GM19238 (cell line): Measurements from ENCODE around the gene VSIR.

Experiments
- DNase-seq: peaks from one replicate; pipeline ENCODE4 v3.0.0; 2011; ENCODE audit warnings: low spot score; ENCODE audit not compliant: insufficient read length

VSIR gene

DNA sequence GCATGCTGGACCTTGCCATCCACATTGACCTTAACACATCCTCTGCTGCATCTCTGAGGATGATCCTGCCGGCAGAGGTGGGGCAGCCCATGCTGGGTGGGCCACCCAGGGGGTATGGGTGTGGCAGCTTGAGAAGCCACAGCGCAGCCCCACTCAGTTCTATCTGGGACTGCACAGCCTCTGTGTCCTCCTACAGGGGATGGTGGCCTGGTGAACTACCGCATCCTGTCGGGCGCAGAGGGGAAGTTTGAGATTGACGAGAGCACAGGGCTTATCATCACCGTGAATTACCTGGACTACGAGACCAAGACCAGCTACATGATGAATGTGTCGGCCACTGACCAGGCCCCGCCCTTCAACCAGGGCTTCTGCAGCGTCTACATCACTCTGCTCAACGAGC lies 41.5 kb downstream of the VSIR start:
- DNase-seq = no peak

DNA sequence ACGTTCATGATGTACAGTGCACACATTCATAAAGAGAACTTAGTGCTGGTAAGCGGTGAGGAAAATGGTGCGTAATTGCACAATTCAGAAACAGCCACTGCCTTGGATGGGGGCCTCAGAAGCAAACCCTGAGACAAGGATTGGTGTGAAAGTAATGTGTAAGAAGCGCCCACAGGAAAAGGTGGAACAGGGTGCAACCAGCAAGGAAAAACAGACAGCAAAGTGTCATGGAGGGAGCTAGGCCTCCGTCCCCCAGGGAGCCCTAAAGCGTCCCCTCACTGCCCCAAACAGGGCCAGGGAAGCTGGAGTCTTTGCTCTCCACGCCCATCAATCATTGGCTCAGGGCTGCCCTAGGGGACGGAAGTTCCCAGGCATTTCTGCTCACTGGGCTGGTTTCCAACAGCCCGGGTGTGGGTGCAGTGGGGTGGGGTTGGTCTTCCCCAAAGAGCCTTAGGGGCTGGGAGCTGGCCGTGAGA lies 44.1 kb downstream of the VSIR start:
- DNase-seq = no peak

DNA sequence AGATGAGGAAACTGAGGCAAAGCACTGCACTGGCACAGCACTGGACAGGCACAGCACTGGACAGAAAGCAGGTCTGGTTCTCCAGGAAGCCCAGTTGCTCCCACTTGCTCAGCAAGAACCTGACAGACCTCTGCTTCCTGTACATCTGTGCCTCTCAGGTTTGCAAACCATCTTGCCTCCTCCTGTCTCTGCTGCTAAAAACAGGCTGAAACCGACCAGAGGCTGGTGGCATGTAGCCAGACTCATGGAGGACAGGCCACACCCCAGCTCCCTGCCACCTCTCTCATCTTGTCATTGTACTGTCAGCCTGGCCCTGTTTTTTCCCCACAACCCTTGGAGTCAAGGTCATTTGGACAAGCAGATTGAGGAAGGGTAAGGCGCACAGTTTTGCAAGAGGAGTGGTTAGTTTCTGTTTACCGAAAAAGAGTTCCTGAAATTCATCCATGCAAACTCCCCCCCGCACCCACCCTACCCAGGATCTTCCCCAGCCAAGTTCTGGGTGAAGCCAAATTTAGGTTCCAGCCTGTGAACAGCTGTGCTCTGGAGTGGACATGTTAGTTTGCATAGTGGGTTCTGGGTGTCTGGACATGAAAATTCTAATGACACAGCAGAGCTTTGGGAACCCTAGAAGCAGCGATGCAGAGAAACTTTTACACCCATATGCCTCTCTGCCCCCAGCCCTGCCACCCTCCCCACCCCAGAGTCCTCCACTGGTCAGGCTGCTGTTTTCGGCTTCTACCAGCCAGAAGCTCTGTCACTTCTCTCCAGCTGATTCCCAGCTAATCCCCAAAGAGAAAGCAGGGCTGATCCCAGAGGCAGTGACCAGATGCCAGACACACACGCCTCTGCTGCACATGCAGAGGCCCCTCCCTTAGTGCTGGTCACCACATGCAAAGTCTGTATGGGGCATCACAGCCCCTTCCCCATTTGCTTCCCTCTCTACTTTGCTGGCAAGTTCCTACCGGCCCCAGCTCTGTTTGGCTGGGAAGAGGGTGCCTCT lies 45.3 kb downstream of the VSIR start:
- DNase-seq = peak; percentile 76

DNA sequence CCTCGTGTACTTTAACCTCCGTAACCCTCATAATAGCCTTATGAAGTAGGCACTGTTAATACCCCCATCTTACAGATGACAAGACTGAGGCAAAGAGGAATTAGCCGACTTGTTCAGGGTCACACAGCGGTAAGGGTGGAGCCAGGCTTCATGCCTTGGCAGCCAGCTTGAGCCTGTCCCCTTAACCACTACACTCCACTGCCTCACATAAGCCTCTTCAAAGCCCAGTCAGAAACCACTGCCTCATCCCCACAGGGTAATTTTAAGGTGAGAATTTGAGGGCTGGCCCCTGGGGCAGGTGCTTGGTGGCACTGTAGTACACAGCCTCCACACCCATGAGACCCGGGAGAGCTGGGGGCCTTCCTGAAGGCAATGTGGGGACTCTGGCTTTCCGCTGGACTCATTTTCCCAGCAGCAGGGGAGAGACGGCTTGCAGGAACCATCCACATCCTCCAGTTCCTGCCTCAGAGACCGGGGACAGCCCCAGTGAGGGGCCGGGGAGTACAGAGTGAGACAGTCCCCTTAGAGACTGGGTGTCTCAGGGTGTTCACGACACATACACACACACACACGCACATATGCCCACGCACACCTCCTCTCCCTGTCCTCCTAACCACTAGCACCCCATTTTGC lies 46.1 kb downstream of the VSIR start:
- peak; percentile 58 for DNase-seq

DNA sequence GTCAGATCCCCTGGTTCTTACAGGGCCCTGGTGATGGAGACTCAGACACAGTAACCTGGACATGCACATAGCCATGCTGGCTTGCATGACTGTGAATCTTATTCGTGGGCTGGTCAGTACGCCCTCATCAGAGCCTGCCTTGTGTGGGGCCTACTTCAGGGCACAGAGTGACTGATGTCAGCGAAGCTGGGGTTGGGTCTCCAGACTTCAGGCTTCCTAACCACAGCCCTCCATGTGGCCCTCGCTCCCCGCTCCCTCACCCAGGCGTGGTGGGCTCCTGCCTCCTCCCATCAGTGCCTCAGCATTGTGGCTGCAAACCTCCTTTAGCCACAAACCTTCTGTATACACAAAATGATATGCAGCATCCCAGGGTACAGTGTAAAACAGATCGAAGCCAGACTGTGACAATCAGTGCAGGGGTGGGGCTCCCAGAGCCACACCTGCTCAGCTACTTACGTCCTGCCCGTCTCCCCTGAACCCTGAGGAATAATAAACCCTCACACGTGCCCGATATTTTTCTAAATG lies 46.7 kb downstream of the VSIR start:
- DNase-seq = no peak

DNA sequence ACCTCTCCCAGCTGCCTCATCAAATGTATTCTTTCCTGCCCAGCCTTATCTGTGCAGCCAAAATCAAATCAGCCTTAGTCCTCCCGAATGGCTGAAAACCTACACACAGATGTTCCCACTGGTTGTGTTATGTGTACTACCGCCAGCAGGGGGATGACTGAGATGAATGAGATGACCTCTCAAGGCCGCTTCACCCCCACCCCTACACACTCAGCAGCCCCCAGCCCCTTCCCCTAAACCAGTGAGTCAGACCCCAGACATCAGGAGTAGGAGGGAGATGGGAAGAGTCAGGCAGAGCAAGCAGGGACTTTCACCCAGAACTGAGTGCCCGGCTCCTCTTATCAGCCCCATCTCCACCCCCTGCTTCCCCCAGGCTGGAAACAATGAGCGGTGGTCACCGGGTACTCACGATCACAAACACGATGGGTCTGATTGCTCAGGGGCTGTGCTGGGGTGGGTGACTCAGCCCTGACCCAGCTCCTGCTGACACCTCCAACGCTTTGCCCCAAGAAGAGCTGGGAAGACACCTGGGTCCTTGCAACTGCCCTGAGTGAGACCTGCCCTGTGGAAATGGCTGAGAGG lies 47.2 kb downstream of the VSIR start:
- peak; percentile 45 for DNase-seq

DNA sequence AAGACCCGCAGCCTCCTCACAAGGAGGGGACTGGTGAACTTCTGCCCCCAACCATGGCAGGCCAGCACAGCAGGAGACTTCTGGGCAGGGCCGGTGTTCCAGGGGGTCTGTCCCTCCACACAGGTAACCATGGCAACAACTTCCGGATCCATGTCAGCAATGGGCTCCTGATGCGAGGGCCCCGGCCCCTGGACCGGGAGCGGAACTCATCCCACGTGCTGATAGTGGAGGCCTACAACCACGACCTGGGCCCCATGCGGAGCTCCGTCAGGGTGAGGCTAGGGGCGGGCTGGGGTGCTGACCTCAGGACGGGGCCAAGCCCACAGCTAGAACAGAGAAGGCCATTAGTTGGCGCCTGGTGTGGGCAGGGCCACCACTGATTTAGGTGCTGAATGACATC lies 48.1 kb downstream of the VSIR start:
- no peak for DNase-seq

DNA sequence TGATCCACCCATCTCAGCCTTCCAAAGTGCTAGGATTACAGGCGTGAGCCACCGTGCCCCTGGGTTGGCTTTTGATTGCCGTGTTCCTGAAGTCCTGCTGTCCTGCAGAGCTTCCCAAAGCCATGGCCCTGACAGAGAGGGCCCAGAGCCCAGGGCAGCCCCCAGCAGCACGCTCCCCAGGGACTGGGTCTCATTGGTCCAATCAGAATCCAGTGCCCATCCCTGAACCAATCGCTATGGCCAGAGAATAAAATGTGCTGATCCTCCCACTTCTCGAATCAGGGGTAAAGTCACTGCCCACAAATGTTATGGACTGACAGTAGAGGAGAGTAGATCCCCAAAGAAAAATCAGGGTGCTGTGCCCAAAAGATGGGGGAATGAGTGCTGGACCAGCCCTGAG lies 48.8 kb downstream of the VSIR start:
- DNase-seq = no peak

DNA sequence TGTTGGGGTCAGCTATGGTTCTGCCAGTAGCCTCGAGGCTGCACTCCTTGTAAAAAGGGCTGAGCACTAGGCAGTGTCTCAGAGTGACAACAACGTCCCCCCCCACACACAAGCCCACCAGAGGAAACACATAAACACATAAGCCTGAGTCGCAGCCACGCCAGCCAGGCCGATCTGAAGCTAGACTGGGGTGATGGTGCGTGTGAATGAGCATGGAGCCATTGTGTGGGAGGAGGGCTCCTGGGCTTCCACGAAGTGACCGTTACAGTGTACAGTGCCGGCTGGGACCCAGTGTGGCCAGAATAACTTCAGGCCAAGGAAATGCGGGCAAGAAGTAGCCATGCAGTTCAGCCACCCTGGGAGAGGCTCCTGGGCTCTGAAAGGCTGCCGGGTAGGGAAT lies 50.0 kb downstream of the VSIR start:
- DNase-seq = no peak

DNA sequence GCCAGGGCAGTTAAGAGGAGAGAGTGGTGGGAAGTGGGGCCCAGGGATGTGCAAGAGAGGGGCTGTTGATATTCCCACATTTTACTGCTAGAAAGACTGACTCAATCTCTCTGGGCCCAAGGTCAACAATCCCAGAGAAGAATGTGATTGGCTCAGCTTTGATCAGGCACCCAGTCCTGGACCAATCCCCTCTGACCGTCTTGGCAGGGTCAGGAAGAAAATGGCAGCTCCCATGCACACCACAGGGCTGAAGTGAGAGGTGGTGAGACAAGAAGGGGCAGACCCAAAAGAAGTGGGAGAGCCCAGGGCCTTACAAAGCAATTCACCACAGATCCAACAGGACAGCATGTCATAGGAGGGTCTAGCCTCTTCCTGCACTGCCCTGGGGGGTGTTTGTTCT lies 50.5 kb downstream of the VSIR start:
- DNase-seq = no peak

DNA sequence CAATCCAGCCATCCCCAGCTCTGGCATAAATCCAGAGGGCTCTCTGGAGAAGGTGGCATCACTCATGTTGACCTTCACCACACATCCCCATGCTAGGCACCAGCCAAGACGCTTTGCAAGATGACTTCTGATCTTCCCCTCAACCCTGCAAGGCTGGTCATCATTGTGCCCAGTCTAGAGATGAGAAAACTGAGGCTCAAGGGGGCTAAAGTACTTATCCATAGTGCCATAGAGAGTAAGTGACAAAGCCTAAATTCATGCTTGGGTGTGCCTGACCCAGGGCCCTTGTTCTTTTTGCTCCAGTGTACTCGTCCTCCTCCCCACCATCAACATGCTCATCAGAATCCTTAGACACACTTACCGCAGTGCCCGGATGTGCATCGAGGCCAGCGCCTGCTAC lies 52.0 kb downstream of the VSIR start:
- no peak for DNase-seq

DNA sequence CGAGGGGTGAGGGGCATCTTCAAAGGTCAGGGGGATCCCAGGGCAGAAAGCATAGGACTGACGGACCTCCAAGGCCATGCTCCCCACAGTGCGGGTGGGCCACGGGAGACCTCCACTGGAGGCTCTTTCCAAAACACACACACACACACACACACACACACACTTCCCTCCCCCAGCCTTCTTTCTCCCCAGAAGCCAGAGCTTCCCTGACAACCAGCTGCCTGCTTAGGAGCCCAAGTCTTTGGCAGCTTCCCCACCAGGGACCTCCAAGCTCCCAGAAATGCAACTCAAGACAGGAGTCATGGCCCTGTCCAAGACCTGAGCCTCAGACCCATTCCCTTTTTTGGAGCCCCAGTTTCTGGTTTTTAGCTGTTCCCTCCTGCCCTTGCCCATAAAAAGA lies 53.0 kb downstream of the VSIR start:
- no peak for DNase-seq

DNA sequence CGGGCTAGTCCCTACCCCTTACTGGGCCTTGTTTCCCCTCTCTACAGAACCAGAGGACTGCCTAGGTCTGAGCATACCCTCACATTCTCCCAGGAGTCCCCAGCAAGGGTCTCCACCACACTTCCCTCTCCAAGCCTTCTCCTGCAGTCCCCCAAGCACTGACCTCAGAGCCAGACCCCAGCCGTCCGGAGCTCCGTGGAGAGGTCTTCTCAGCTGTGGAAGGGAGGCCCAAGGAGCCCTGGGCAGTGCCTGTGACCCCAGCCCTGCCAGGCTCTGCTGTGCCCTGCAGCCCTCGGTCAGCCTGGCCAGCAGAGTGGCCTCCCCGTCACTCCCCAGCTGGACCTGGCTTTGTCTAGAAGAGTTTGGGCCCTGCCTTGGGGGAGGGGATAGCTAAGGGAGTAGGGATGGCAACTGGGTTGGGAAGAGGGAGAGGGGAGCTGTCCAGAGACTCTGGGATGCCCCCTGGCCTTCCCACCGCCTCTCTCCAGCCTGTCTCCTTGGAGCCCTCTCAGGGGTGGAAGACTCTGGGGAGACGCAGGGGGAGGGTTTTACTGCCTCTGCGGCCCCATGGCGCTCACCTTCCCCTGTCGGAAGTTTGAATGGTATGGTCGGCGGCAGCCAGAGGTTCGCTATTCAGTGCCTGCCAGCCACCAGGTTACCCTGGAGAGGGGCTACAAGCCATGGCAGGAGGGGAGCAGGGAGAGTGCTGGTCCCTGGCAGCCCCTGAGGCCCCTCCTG lies 53.7 kb downstream of the VSIR start, which contains the start of gene C10orf105:
C10orf105 (minus strand) TSS at position 315 of the 738 bp plus-strand sequence. CDS start 3,441 bp downstream, outside the sequence.
- no peak for DNase-seq

DNA sequence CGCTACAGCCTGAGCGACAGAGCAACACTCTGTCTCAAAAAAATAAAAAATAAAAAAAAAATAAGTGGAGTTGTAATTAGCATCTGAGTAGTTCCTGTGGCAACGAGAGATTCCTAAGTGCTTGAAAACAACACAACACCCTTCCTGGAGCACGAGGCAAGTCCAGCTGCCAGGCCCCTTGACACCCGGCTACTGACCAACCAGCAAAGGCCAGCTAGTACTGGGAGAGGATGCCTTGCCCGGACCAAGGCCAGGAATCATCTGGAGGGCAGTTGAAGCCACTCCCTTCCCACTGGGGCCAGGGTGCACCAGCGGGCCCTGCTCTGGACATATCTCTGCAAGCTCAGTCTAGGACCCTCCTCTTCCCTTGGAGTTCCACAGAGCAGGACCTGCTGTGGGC lies 54.3 kb downstream of the VSIR start:
- DNase-seq = no peak

DNA sequence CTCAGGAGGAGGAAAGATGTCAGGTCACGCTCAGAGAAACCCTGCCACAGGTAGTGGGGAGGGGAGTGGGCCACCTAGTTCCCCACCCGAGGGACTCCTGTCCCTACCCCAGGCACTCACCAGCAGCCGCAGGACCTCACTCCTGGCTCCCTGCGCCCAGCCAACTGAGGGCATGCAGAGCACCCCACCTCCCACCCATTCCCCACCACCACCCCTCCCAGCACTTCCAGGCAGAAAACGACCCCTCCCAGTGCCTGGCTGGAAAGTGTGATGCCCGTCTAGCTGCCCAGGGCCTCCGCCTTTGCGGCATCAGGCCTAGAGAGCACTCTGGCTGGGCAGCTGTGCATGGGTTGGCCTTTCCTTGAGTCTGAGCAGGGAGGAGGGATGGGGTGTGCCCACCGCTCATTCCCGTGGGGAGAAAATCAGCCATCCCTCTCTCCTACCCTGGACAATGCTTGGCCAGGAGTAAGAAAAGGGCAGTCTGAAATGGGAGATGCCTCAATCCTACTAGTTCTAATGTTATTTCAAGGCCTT lies 55.1 kb downstream of the VSIR start:
- no peak for DNase-seq

DNA sequence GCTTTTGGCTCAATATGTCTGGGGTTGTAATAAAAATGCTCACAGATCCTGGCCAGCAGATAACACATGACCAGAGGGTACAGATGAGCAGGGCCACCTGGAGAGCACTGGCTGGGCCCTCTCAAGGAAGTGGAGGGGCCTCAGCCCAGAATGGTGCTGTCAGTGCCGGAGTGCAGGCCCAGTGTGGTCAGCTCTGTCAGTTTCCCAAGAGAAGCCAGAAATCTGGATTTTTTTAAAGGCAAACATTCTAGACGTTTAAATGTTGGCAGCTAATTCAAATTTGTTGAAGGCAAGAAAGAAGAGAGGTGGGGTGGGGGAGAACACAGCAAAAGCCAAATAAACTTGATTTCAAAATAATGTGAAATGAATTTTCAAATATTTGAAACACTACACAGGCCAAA lies 55.8 kb downstream of the VSIR start:
- no peak for DNase-seq

DNA sequence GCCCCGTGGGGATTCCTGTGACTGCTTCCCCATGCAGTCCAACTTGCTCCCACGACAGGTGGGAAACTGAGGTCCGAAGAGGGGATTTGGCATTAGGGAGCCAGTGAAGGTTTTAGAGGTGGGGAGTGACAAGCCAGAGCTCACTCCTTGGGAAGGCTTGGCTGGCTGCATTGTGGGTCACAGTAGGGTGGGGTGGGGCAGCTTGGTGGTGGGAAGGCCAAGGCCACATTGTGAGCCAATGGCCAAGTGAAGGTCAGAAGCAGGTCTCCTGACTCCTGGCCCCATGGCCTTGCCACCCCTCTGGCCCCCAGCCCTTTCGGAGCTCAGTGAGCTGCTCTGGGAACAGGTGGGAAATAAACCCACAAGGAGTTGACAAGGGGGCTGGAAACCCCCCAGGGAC lies 56.3 kb downstream of the VSIR start:
- no peak for DNase-seq

DNA sequence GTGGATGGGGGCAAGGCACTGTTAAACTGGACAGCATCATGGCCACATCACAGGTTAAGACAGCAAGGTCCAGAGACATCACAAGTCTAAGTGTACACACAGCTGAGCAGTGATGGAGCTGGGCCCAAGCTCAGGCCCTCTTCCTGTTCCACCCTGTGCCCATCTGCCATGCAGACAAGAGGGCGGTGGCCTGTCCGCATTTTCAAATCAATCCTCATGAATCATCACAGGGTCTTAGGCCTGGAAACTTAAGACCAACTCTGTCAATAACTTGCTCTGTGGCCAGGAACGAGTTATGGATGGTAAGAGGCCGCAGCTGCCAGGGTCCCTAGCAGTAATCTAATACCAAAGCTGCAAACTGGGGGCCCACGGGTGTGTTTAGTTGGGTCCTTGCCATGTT lies 56.9 kb downstream of the VSIR start:
- no peak for DNase-seq

DNA sequence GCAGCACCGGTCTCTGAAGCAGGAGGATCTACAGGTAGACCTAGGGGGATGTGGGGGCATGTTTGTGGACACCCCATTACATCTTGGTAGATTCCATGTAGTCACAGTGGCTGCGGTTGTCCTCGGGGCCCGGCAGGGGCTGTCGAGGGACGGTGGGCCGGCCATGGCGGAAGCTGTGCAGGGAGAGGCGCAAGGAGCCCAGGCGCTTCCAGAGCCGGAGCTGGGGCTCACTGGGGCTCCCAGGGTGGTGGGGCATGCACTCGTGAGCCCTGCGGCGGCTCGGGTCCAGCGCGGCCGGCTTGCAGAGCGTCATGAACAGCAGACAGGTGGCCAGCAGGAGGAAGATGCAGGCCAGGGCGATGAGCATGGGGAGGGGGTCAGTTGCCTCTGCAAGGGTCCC lies 57.5 kb downstream of the VSIR start:
- DNase-seq = no peak

DNA sequence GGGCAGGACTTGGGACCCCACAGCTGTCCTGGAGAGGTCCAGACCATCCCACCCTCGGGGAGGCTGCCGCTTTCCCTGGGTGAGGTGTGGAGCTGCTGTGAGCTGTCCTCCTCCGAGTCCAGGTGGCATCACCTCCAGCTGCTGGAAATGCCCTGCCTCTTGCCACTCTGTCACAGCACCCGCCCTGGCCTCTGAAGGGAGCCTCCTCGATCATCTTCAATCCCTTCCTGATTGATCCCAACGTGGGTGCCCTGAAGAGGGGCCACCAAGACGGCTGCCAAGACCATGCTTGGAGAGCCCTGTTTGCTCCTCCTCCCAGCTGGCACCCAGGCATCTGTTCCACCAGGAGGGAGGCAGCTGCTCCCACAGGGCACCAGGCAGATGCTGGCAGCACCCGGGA lies 58.3 kb downstream of the VSIR start:
- DNase-seq = no peak

DNA sequence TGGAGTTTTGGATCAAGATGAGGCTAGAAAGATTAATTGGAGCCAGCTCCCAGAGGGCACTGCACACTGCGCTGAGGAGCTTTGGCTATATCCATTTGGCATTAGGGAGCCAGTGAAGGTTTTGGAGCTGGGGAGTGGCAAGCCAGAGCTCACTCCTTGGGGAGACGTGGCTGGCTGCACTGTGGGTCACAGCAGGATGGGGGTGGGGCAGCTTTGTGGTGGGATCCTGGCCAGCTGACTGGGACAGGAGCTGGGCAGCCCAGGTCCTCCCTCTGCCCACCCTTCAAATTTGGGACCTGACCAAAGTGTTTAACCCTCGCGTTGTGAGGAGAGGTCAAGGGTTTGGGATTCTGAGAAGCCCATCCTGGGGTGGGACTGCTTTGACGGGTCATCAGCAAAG lies 58.7 kb downstream of the VSIR start:
- no peak for DNase-seq
